Upper lobe of left lung (tissue), 6 donors: ENCODE measurements around the gene ARHGAP8. TPM values are rescaled to one million over a fixed set of nuclear protein-coding genes. Genes with fewer than 3 reads are reported as not detected.

ENCODE experiments used
- ATAC-seq, 2 donors: fragments of 200-7000 bp; cut with Tn5 transposase; one replicate each; pipeline ENCODE4 v1.9.1; 2022; ENCODE audit warnings: mild to moderate bottlenecking in 2 of 2, moderate library complexity in 2 of 2; ENCODE audit not compliant: low FRiP score in 2 of 2
- DNase-seq, 2 donors: peaks; one replicate each; pipeline ENCODE4 v3.0.0-alpha.2; 2019 to 2020
- H3K27ac ChIP-seq, 4 donors: fragments of 200-600 bp; sonication (generic); one replicate each; pipeline ENCODE4 v1.5.1; 2016 to 2019
- H3K27me3 ChIP-seq, 4 donors: fragments of 200-600 bp; sonication (generic); one replicate each; pipeline ENCODE4 v1.5.1; 2017 to 2019
- H3K36me3 ChIP-seq, 4 donors: fragments of 200-600 bp; sonication (generic); one replicate each; pipeline ENCODE4 v1.5.1; 2016 to 2019
- H3K4me1 ChIP-seq, 4 donors: fragments of 200-600 bp; sonication (generic); one replicate each; pipeline ENCODE4 v1.5.1; 2018 to 2019
- H3K4me3 ChIP-seq, 4 donors: fragments of 200-600 bp; sonication (generic); one replicate each; pipeline ENCODE4 v1.5.1; 2017 to 2019; ENCODE audit warnings: mild to moderate bottlenecking in 2 of 4, moderate library complexity in 1 of 4
- H3K9me3 ChIP-seq, 4 donors: fragments of 200-600 bp; sonication (generic); one replicate each; pipeline ENCODE4 v1.5.1; 2018 to 2019
- EP300 ChIP-seq, 4 donors: sonication (generic); formaldehyde crosslinking; IDR thresholded peaks; one replicate each; pipeline ENCODE4 v1.5.1; 2017; ENCODE audit warnings: antibody characterized with exemption in 4 of 4, control low read depth in 2 of 4
- POLR2A ChIP-seq, 4 donors: fragments of 450-650 bp; IDR thresholded peaks; one replicate each; pipeline ENCODE4 v1.5.1; 2016 to 2017; ENCODE audit warnings: antibody characterized with exemption in 4 of 4, mild to moderate bottlenecking in 2 of 4
- POLR2AphosphoS5 ChIP-seq, 2 donors: sonication (generic); formaldehyde crosslinking; IDR thresholded peaks; one replicate each; pipeline ENCODE4 v1.5.1; 2017; ENCODE audit warnings: antibody characterized with exemption in 2 of 2
- WGBS, 2 donors: methylation state at CpG; one replicate each; pipeline ENCODE4 v1.1.5; 2017 to 2018; 5-methylcytosine and 5-hydroxymethylcytosine counted together
- total RNA-seq, 6 donors: library from RNA; depleted of rRNA in 4 of 6; stranded (reverse); fragments of >200 nt in 4 of 6; gene quantifications; one replicate each; pipeline versions ENCODE4 v1.1.0 to v1.2.1, GENCODE V29; 2016 to 2021
- TF ChIP-seq, protein P1 (sequence below), 6 experiments: fragments of 450-650 bp in 4 of 6; fragments of 200-600 bp in 2 of 6; sonication (generic) in 2 of 6; IDR thresholded peaks; one replicate each; pipeline ENCODE4 v1.5.1; 2016 to 2019; ENCODE audit warnings: antibody characterized with exemption in 6 of 6
- donor health status: DM: no; HTN: no; CAD: no; lungs with moderate emphysema.
- donor health status: DM: no; HTN: yes; CAD: no; lungs with severe emphysema.

ARHGAP8 gene
- total RNA-seq, 6 donors from 2014 or later = 13.8 to 55.5 (median 22.7) TPM

DNA sequence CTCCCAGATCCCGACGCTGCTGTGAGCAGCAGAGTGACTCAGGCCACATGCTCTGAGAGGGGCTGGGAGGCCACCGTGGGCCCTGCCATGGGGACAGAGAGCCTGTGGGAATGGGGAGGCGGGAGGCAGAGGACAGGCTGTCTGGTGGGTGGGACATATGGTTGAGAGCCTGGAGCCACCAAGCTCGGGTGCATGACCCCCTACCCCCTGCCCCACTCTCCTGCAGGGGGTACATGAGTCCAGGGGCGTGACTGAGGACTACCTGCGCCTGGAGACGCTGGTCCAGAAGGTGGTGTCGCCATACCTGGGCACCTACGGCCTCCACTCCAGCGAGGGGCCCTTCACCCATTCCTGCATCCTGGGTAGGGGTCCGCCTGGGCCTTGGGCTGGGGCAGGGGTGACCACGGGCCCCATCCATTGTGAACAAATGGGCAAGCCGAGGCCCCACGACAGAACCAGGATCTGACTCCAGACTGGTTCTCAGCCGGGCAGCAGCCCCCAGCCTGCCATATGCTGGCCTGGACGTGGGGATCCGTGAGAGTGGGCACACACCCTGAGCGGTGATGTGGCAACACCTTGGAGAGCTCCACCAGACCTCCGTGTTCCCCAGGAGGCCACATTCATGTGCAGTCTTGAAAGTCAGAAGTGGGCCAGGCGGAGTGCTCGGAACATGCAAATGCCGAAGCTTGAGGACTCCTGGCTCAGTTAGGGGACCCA lies 17.4 kb upstream of the ARHGAP8 start:
- H3K9me3 ChIP-seq = no peaks in the 10 kb centered on the region
- no peak overlapping the region for H3K27ac ChIP-seq
- no peaks in the 10 kb centered on the region for H3K27me3 ChIP-seq
- H3K36me3 ChIP-seq = no peaks in the 10 kb centered on the region
- TF ChIP-seq, protein P1, sequence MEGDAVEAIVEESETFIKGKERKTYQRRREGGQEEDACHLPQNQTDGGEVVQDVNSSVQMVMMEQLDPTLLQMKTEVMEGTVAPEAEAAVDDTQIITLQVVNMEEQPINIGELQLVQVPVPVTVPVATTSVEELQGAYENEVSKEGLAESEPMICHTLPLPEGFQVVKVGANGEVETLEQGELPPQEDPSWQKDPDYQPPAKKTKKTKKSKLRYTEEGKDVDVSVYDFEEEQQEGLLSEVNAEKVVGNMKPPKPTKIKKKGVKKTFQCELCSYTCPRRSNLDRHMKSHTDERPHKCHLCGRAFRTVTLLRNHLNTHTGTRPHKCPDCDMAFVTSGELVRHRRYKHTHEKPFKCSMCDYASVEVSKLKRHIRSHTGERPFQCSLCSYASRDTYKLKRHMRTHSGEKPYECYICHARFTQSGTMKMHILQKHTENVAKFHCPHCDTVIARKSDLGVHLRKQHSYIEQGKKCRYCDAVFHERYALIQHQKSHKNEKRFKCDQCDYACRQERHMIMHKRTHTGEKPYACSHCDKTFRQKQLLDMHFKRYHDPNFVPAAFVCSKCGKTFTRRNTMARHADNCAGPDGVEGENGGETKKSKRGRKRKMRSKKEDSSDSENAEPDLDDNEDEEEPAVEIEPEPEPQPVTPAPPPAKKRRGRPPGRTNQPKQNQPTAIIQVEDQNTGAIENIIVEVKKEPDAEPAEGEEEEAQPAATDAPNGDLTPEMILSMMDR (IDR thresholded peaks at IDR 0.05) = no peak
- TF ChIP-seq POLR2A (IDR thresholded peaks at IDR 0.05) (no peak), POLR2AphosphoS5 (IDR thresholded peaks at IDR 0.05) (no peak), EP300 (IDR thresholded peaks at IDR 0.05) (no peak)
- H3K4me1 ChIP-seq = peaks cover 0 to 13% (median 11%) of the 10 kb centered on the region in 4 donors
- 82 to 91% methylated on average over 6 to 9 of the region's 23 CpGs for WGBS, 2 donors
- no peak for ATAC-seq
- no peak overlapping the region for H3K4me3 ChIP-seq
- peak in 1 of 2 donors; percentile 70 for DNase-seq

DNA sequence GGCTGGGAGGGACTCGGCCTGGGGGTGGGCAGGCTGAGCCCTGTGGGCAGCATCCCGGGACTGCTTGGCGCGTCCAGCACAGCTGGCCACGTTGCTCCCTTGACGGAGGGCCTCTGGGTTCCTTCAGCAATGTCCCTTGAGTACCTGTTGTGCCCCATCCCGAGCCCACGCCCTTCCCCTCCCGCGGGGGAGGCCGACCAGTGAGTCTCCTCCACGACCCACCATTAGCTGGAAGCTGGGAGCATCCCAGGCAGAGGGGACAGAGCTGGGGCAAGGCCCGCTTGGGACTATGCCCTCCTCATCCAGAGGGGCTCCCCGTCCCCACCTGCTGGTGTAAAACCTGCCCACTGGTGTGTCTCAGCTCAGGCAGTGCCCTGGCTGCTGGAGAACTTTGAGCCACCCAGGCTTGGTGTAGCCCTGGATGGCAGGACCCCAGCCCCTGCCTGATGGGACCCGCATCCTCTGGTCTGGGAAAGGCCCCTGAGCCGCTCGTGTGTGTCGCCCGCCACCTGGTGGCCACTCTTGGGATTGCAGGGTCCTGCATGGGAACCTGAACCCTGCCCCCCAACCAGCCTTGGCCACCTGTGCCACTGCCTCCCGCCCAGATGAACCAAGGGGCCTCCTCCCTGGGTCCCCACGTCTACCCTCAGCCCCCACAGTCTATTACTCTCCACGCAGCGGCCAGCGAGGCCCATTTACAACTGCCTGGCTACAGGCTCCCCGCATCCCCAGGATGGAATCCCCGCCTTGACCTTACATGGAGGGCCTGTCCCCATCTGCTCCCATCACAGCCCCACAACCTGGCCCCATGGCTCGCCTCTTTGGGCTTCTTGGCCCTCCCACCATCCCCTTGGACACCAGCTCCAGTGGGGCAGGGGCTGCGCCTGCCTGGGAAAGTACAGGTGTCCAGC lies 16.6 kb upstream of the ARHGAP8 start:
- no peaks in the 10 kb centered on the region for H3K9me3 ChIP-seq
- H3K27me3 ChIP-seq = no peaks in the 10 kb centered on the region
- no peak overlapping the region for H3K27ac ChIP-seq
- ATAC-seq (peak in 1 of 2 donors; percentile 70), DNase-seq (peak; percentile 79 to 91)
- no peak overlapping the region for H3K4me3 ChIP-seq
- peaks cover 0 to 10% (median 10%) of the 10 kb centered on the region in 4 donors for H3K4me1 ChIP-seq
- H3K36me3 ChIP-seq = no peaks in the 10 kb centered on the region
- TF ChIP-seq POLR2A (IDR thresholded peaks at IDR 0.05) = no peak
- TF ChIP-seq, protein P1 (IDR thresholded peaks at IDR 0.05) = peak; percentile 96 to 100 (median 98)
- WGBS, 2 donors = 48 to 52% methylated on average over 5 to 22 of the region's 28 CpGs

DNA sequence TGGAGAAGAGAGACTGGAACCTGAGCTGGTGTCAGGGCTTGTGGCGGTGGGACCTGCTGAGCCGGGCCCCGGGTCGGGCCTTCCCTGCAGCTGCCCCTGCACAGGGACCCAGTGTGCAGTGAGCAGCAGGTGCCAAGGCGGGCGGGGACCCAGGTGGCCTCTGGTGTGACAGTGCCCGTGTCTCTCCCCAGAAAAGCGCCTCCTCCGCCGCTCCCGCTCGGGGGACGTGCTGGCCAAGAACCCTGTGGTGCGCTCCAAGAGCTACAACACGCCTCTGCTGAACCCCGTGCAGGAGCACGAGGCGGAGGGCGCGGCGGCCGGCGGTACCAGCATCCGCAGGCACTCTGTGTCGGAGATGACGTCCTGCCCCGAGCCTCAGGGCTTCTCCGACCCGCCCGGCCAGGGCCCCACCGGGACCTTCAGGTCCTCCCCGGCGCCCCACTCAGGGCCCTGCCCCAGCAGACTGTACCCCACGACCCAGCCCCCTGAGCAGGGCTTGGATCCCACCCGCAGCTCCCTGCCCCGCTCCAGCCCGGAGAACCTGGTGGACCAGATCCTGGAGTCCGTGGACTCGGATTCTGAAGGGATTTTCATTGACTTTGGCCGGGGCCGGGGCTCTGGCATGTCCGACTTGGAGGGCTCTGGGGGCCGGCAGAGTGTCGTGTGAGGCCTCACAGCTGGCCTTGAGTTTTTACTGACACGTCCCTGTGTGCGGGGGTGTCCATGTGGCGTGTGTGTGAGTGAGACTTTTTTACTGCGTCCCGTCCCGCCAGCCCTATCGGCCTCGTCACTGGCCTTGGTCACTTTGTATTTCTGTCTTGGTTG lies 15.6 kb upstream of the ARHGAP8 start:
- Histone ChIP-seq H3K4me3 (no peak overlapping the region), H3K27me3 (no peaks in the 10 kb centered on the region), H3K9me3 (no peaks in the 10 kb centered on the region), H3K27ac (no peak overlapping the region), H3K4me1 (peaks cover 0 to 10% (median 10%) of the 10 kb centered on the region in 4 donors), H3K36me3 (no peaks in the 10 kb centered on the region)
- no peak for ATAC-seq
- peak in 1 of 2 donors; percentile 88 for DNase-seq
- WGBS, 2 donors = 68 to 69% methylated on average over 7 to 24 of the region's 52 CpGs
- no peak for TF ChIP-seq POLR2A (IDR thresholded peaks at IDR 0.05)
- TF ChIP-seq POLR2AphosphoS5 (IDR thresholded peaks at IDR 0.05) = no peak
- TF ChIP-seq, protein P1 (IDR thresholded peaks at IDR 0.05) = no peak
- no peak for TF ChIP-seq EP300 (IDR thresholded peaks at IDR 0.05)

DNA sequence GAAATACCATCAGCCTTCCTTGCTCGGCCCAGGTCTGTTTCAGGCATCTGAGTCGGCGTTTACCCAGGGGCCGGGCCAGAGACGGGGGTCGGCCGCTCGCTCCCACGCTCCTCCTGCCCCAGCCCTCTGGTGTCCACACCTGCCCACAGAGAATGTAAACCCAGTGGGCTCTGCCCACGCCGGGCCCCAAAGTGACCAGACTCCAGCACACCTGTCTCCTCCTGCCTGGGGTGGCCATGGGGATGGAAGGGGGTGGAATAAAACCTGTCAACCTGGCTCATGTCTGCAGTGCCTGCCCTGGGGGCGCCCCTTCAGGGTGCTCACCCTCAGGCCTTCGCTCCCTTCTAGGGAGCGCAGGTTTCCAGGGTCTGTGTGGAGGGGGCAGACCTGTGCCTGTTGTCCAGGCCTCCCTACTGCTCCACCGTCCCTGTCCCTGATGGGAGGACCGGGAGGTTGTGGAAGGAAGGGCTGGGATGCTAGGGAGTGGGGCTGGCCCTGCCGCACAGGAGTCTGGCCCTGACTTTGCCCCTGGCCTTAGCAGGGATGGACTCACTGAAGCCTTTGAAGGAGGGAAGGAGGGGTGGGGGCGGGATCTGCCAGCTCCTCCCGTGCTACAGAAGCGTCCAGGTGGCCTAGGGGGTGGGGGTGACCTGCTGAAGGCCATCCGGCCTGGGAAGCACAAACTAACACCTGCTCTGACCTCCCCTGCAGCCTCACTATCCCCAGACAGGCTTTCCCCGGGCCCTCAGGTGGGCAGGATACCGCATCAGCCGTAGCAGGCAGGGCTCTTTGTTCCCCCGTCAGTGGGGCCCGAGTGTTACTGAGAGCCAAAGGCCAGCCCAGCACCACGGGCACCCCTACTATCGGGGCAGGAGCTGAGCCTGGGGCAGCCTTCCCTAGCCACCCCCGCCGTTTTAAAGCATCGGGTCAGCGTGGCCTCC lies 14.7 kb upstream of the ARHGAP8 start:
- WGBS, 2 donors = 58 to 72% methylated on average over 15 to 24 of the region's 32 CpGs
- Histone ChIP-seq H3K4me3 (no peak overlapping the region), H3K4me1 (peaks cover 0 to 10% (median 10%) of the 10 kb centered on the region in 4 donors), H3K27me3 (no peaks in the 10 kb centered on the region), H3K36me3 (no peaks in the 10 kb centered on the region), H3K27ac (no peak overlapping the region), H3K9me3 (no peaks in the 10 kb centered on the region)
- TF ChIP-seq POLR2A (IDR thresholded peaks at IDR 0.05) = no peak
- no peak for TF ChIP-seq POLR2AphosphoS5 (IDR thresholded peaks at IDR 0.05)
- no peak for TF ChIP-seq EP300 (IDR thresholded peaks at IDR 0.05)
- TF ChIP-seq, protein P1 (IDR thresholded peaks at IDR 0.05) = no peak
- ATAC-seq (no peak), DNase-seq (peak in 1 of 2 donors; percentile 64)
